HepG2 (cell line): ENCODE measurements around the gene KIF26B. TPM values are rescaled to one million over a fixed set of nuclear protein-coding genes. Genes with fewer than 3 reads are reported as not detected.

Experiments used
- ATAC-seq: fragments of 200-7000 bp; cut with Tn5 transposase; 3 replicates; pipeline ENCODE4 v1.9.1; 2020; ENCODE audit warnings: mild to moderate bottlenecking, moderate library complexity
- BruUV-seq: library from RNA; stranded (reverse); fragments of 400-500 nt; replicated peaks from 2 replicates; lab custom pipeline; 2021; lab: Mats Ljungman, UMichigan
- CTCF ChIA-PET: fragments of 300-600 bp; formaldehyde crosslinking; extraction: SDS; loops from one replicate; lab custom pipeline; 2021; ENCODE audit warnings: low total read pairs, inconsistent platforms, low intra/inter-chr PET ratio; lab: Yijun Ruan, JAX
- POLR2A ChIA-PET: fragments of 350-600 bp; sonication (Branson Sonifier 250); formaldehyde crosslinking; loops from one replicate; lab custom pipeline; 2020; ENCODE audit warnings: antibody characterized with exemption, inconsistent platforms; lab: Yijun Ruan, JAX
- DNase-seq: peaks from one replicate; pipeline ENCODE4 v3.0.0-alpha.2; 2015; ENCODE audit warnings: low spot score
- FAIRE-seq: peaks from 3 replicates; lab custom pipeline; 2011; peaks lifted over from hg19 to GRCh38; lab: Jason Lieb, UNC
- H2AFZ ChIP-seq: one replicate; pipeline ENCODE4 v1.6.1; 2011; ENCODE audit warnings: low read length, inconsistent platforms
- H3K27ac ChIP-seq: fragments of 300-600 bp; 3 replicates; pipeline ENCODE4 v1.8.0; 2011; ENCODE audit warnings: mixed run types, mild to moderate bottlenecking, mixed read lengths, low read length, inconsistent platforms; ENCODE audit not compliant: insufficient read depth; ENCODE audit errors: extremely low read length
- H3K27me3 ChIP-seq, 2 experiments: fragments of 200-600 bp in 1 of 2; 2 replicates in 1 of 2; 3 replicates in 1 of 2; pipeline versions ENCODE4 v1.6.0 to v1.8.0; 2011; ENCODE audit warnings: low read length in 2 of 2, mild to moderate bottlenecking in 2 of 2, moderate library complexity in 2 of 2, inconsistent platforms in 1 of 2; ENCODE audit not compliant: insufficient read depth in 2 of 2, control insufficient read depth in 1 of 2
- H3K36me3 ChIP-seq, 2 experiments: fragments of 200-600 bp in 1 of 2; replicated peaks in 1 of 2; 2 replicates in 1 of 2; 3 replicates in 1 of 2; pipeline versions ENCODE4 v1.5.1 to v1.8.0; 2011; ENCODE audit warnings: low read length in 2 of 2, inconsistent platforms in 1 of 2; ENCODE audit not compliant: insufficient read depth in 2 of 2, control insufficient read depth in 1 of 2
- H3K4me1 ChIP-seq: 2 replicates; pipeline ENCODE4 v1.5.1; 2012; ENCODE audit warnings: low read length, inconsistent platforms; ENCODE audit not compliant: insufficient read depth
- H3K4me2 ChIP-seq: 2 replicates; pipeline ENCODE4 v1.6.0; 2011; ENCODE audit warnings: low read depth, low read length, inconsistent platforms
- H3K4me3 ChIP-seq, 3 experiments: fragments of 200-600 bp in 1 of 3; sonication (generic), shearing (Covaris generic) in 1 of 3; replicated peaks in 1 of 3; 2 replicates each; pipeline ENCODE4 v1.5.1; 2011 to 2016; ENCODE audit warnings: low read length in 3 of 3, inconsistent platforms in 2 of 3, low read depth in 2 of 3, mild to moderate bottlenecking in 2 of 3, control low read depth in 1 of 3, mixed read lengths in 1 of 3; ENCODE audit not compliant: insufficient read depth in 1 of 3
- H3K79me2 ChIP-seq: one replicate; pipeline ENCODE4 v1.6.1; 2011; ENCODE audit warnings: low read length, inconsistent platforms; ENCODE audit not compliant: insufficient read depth
- H3K9ac ChIP-seq: 2 replicates; pipeline ENCODE4 v1.6.0; 2011; ENCODE audit warnings: mild to moderate bottlenecking, low read depth, low read length, inconsistent platforms; ENCODE audit not compliant: insufficient read depth
- H3K9me3 ChIP-seq: 2 replicates; pipeline ENCODE4 v1.5.1; 2012; ENCODE audit warnings: mild to moderate bottlenecking, low read length
- H4K20me1 ChIP-seq: 2 replicates; pipeline ENCODE4 v1.6.0; 2011; ENCODE audit warnings: inconsistent platforms, mild to moderate bottlenecking, low read length, moderate library complexity; ENCODE audit not compliant: insufficient read depth
- GLI4 ChIP-seq: sonication (generic); formaldehyde crosslinking; IDR thresholded peaks from 2 replicates; pipeline ENCODE4 v1.5.1; 2020; ENCODE audit warnings: missing genetic modification reagents, mild to moderate bottlenecking, moderate library complexity, borderline replicate concordance
- MAFF ChIP-seq: IDR thresholded peaks from 2 replicates; pipeline ENCODE4 v1.6.1; 2011; ENCODE audit warnings: low read depth, low read length, improper control_type of control experiment
- MED8 ChIP-seq: sonication (generic); formaldehyde crosslinking; IDR thresholded peaks from 2 replicates; pipeline ENCODE4 v1.8.1; 2023; ENCODE audit warnings: mild to moderate bottlenecking, missing genetic modification reagents; ENCODE audit not compliant: insufficient replicate concordance
- ZFX ChIP-seq: sonication (generic); formaldehyde crosslinking; IDR thresholded peaks from 2 replicates; pipeline ENCODE4 v1.4.0; 2020; ENCODE audit warnings: mild to moderate bottlenecking, low read depth, missing genetic modification reagents, moderate library complexity
- ZMAT3 ChIP-seq: sonication (generic); formaldehyde crosslinking; conservative IDR thresholded peaks from 2 replicates; pipeline ENCODE4 v1.7.0; 2021; ENCODE audit warnings: missing genetic modification reagents
- ZNF17 ChIP-seq: sonication (generic); formaldehyde crosslinking; IDR thresholded peaks from 2 replicates; pipeline ENCODE4 v1.5.0; 2020; ENCODE audit warnings: mild to moderate bottlenecking, missing genetic modification reagents
- ZNF782 ChIP-seq: sonication (generic); formaldehyde crosslinking; IDR thresholded peaks from 2 replicates; pipeline ENCODE4 v1.4.0; 2020; ENCODE audit warnings: missing genetic modification reagents, mild to moderate bottlenecking, borderline replicate concordance
- WGBS: methylation state at CpG from one replicate; pipeline ENCODE4 v1.1.6; 2017; ENCODE audit warnings: low lambda C conversion rate; 5-methylcytosine and 5-hydroxymethylcytosine counted together
- in situ Hi-C: cut with HindIII; loops from 2 replicates; pipeline ENCODE4 v1.10.0; 2017; ENCODE audit warnings: low pct_unique_long_range_greater_than_20kb; ENCODE audit not compliant: extremely low pct_ligation_motif_present
- intact Hi-C: fragments of 100-400 bp; cut with micrococcal nuclease; formaldehyde crosslinking; loops from one replicate; pipeline ENCODE4 v1.10.0; 2022; ENCODE audit not compliant: unreplicated experiment
- polyA plus RNA-seq, 8 experiments: library from polyadenylated mRNA; depleted of rRNA in 3 of 8; stranded (reverse) in 7 of 8; unstranded in 1 of 8; fragments of >200 nt; fragmentation: Illumina TruSeq in 4 of 8; extraction: Trizol in 4 of 8; gene quantifications; 2 replicates each; pipeline versions ENCODE4 v1.2.1 to v1.2.3, GENCODE V29; 2011 to 2016; ENCODE audit warnings: low read depth in 4 of 8, missing spikeins in 1 of 8, mixed read lengths in 1 of 8; ENCODE audit not compliant: insufficient read depth in 1 of 8
- total RNA-seq, 5 experiments: library from RNA; depleted of rRNA; stranded (reverse); fragments of >200 nt; fragmentation: Illumina TruSeq; extraction: Trizol; gene quantifications; 2 replicates each; pipeline ENCODE4 v1.2.3, GENCODE V29; 2016; ENCODE audit warnings: low read depth in 1 of 5
- TF ChIP-seq, protein P1 (sequence below): sonication (generic); formaldehyde crosslinking; IDR thresholded peaks from 2 replicates; pipeline ENCODE4 v1.8.0; 2023; ENCODE audit warnings: mild to moderate bottlenecking, missing genetic modification reagents
- TF ChIP-seq, protein P2 (sequence below): sonication (generic); formaldehyde crosslinking; IDR thresholded peaks from 2 replicates; pipeline ENCODE4 v1.5.0; 2020; ENCODE audit warnings: missing genetic modification reagents, mild to moderate bottlenecking, borderline replicate concordance
- TF ChIP-seq, protein P3 (sequence below): sonication (generic); formaldehyde crosslinking; IDR thresholded peaks from 2 replicates; pipeline ENCODE4 v1.5.0; 2020; ENCODE audit warnings: missing genetic modification reagents, mild to moderate bottlenecking, borderline replicate concordance

KIF26B gene
- total and polyA plus RNA-seq, 2 of the 13 experiments (the other 11 are each of a cell fraction or from before 2014, with no cell fraction given) = 0.08 to 0.09 TPM

DNA sequence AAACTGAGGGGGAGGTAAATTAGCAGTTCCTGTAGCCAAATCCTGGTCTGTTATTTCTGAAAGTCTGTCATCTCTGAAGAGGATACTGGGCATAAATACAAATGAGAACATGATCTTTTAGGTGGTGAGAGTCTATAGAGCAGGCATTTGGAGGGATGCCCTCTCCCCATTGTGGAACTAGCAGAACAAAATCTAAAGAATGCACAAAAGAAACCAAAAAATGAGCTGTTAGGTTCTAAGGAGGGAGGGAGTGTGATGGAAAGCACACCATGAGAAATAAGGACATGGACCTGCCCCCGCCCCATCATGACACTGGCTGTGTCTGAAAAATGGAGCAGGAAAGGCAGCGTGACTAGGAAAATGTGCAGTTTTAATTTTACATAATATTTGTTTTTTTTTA, 262.0 kb downstream of the KIF26B start (continued):
- TF ChIP-seq, protein P1, sequence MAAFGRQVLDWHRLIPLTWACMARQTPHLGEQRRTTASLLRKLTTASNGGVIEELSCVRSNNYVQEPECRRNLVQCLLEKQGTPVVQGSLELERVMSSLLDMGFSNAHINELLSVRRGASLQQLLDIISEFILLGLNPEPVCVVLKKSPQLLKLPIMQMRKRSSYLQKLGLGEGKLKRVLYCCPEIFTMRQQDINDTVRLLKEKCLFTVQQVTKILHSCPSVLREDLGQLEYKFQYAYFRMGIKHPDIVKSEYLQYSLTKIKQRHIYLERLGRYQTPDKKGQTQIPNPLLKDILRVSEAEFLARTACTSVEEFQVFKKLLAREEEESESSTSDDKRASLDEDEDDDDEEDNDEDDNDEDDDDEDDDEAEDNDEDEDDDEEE = no peak
- TF ChIP-seq, all 625 proteins: peak for 0

DNA sequence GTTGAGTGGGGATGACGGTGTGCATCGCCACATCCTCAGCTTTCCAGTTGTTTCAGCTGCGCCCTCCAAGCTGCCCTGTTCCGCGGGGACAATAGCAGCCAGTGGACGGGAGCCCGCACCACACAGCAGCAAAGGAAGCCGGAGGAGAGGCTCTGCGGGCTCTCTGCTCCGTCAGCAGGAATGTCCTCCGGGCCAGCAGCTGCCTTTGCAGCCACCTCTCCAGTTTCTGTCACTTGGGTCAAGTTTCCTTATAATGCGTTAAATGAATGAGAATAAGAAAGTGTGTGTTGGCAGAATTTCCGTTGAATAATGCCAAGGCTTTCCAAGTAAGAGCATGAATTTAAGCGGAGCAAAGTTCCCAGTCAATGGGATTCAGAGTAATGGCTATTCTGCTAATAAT, 263.3 kb downstream of the KIF26B start:
- H3K4me3 ChIP-seq = no peak overlapping the region
- H4K20me1 ChIP-seq = no peaks in the 10 kb centered on the region
- DNase-seq (no peak), FAIRE-seq (no peak), ATAC-seq (no peak)
- no peaks in the 10 kb centered on the region for H3K36me3 ChIP-seq
- H2AFZ ChIP-seq = no peak overlapping the region
- H3K79me2 ChIP-seq = no peaks in the 10 kb centered on the region
- no TSS peak for BruUV-seq
- 80% methylated on average over 14 of the region's 14 CpGs for WGBS
- intact Hi-C loops (no loop called here), in situ Hi-C loops (no loop called here)
- H3K9me3 ChIP-seq = no peaks in the 10 kb centered on the region
- no peak overlapping the region for H3K9ac ChIP-seq
- no peak overlapping the region for H3K27ac ChIP-seq
- CTCF ChIA-PET = no interaction called here
- TF ChIP-seq ZNF17 (CRISPR knock-in tag) = no peak
- no peak for TF ChIP-seq MAFF
- no peak for TF ChIP-seq GLI4 (CRISPR knock-in tag)
- TF ChIP-seq ZFX (CRISPR knock-in tag) = no peak
- TF ChIP-seq, protein P2, sequence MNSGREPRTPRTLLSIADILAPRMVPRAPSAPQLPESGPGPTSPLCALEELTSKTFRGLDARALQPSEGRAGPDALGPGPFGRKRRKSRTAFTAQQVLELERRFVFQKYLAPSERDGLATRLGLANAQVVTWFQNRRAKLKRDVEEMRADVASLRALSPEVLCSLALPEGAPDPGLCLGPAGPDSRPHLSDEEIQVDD (CRISPR knock-in tag) = no peak
- no peak for TF ChIP-seq ZMAT3 (CRISPR knock-in tag)
- TF ChIP-seq ZNF782 (CRISPR knock-in tag) = no peak
- TF ChIP-seq, protein P3, sequence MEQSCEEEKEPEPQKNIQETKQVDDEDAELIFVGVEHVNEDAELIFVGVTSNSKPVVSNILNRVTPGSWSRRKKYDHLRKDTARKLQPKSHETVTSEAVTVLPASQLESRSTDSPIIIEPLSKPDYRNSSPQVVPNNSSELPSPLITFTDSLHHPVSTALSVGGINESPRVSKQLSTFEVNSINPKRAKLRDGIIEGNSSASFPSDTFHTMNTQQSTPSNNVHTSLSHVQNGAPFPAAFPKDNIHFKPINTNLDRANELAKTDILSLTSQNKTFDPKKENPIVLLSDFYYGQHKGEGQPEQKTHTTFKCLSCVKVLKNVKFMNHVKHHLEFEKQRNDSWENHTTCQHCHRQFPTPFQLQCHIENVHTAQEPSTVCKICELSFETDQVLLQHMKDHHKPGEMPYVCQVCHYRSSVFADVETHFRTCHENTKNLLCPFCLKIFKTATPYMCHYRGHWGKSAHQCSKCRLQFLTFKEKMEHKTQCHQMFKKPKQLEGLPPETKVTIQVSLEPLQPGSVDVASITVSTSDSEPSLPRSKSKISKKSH (CRISPR knock-in tag) = no peak
- TF ChIP-seq MED8 (CRISPR knock-in tag) = no peak
- TF ChIP-seq, all 625 proteins: peak for 0
- H3K4me2 ChIP-seq = no peak overlapping the region
- POLR2A ChIA-PET = no interaction called here
- H3K4me1 ChIP-seq = peaks cover 13% of the 10 kb centered on the region
- peaks cover 0 to 2% of the 10 kb centered on the region in 2 experiments; a peak in 2 of 5 replicates for H3K27me3 ChIP-seq
